CD4-positive, alpha-beta T cell treated with Interleukin-6 for 4 hours (primary cell): Measurements from ENCODE around the gene KCTD7.
"Not testable (repeated sequence)": the region's sequence is repeated elsewhere in the genome, so short reads cannot be mapped to it uniquely, and the experiment has no call there.

ENCODE experiments used
- DNase-seq: peaks from one replicate; pipeline ENCODE4 v3.0.0-alpha.2; 2020; ENCODE audit warnings: mixed read lengths

The KCTD7 gene

GRCh38 chr7:66654275-66655112 is 25.8 kb downstream of the KCTD7 start:
- DNase-seq = peak; percentile 97

GRCh38 chr7:66655113-66655806 is 26.6 kb downstream of the KCTD7 start:
- DNase-seq = not testable (repeated sequence)

GRCh38 chr7:66655826-66656485 is 27.3 kb downstream of the KCTD7 start:
- DNase-seq = not testable (repeated sequence)

GRCh38 chr7:66657798-66658197 is 29.1 kb downstream of the KCTD7 start:
- no peak for DNase-seq

GRCh38 chr7:66662646-66663264 is 34.1 kb downstream of the KCTD7 start:
- no peak for DNase-seq

GRCh38 chr7:66664590-66665293 is 36.1 kb downstream of the KCTD7 start:
- DNase-seq = no peak

GRCh38 chr7:66666313-66666952 is 37.8 kb downstream of the KCTD7 start:
- DNase-seq = no peak

GRCh38 chr7:66667023-66667728 is 38.5 kb downstream of the KCTD7 start:
- DNase-seq = no peak

- no peak for DNase-seq
Observed at GRCh38 chr7:66668112-66668511, 39.4 kb downstream of the KCTD7 start.

- no peak for DNase-seq
Observed at GRCh38 chr7:66668677-66669076, 40.0 kb downstream of the KCTD7 start.

GRCh38 chr7:66669088-66669487 is 40.4 kb downstream of the KCTD7 start:
- DNase-seq = no peak

- no peak for DNase-seq
Observed at GRCh38 chr7:66669496-66669895, 40.8 kb downstream of the KCTD7 start.

GRCh38 chr7:66671034-66671433 is 42.4 kb downstream of the KCTD7 start:
- no peak for DNase-seq

GRCh38 chr7:66671486-66671885 is 42.8 kb downstream of the KCTD7 start:
- DNase-seq = not testable (repeated sequence)

GRCh38 chr7:66672432-66673123 is 43.9 kb downstream of the KCTD7 start:
- DNase-seq = not testable (repeated sequence)

- DNase-seq = not testable (repeated sequence)
Observed at GRCh38 chr7:66673124-66673640, 44.5 kb downstream of the KCTD7 start.

GRCh38 chr7:66679633-66680244 is 51.1 kb downstream of the KCTD7 start:
- no peak for DNase-seq

GRCh38 chr7:66681491-66682349 is 53.0 kb downstream of the KCTD7 start:
- DNase-seq = peak; percentile 98
